Tibial artery (tissue), 4 donors: ENCODE measurements around the gene MMP20.

Source experiments
- DNase-seq, 2 donors: peaks; one replicate each; pipeline ENCODE4 v3.0.0-alpha.2; 2019
- H3K27ac ChIP-seq, 2 donors: fragments of 200-600 bp; sonication (generic) in 1 of 2; 1 replicate in 1 of 2; 2 replicates in 1 of 2; pipeline ENCODE4 v1.5.1; 2018 to 2019; ENCODE audit warnings: mild to moderate bottlenecking in 1 of 2
- H3K27me3 ChIP-seq, 2 donors: fragments of 200-600 bp; sonication (generic) in 1 of 2; one replicate each; pipeline versions ENCODE4 v1.5.1 to v1.6.0; 2016 to 2019
- H3K36me3 ChIP-seq, 3 donors: fragments of 200-600 bp; sonication (generic) in 2 of 3; one replicate each; pipeline ENCODE4 v1.5.1; 2016 to 2019; ENCODE audit warnings: mild to moderate bottlenecking in 2 of 3
- H3K4me1 ChIP-seq, 4 donors: fragments of 200-600 bp; sonication (generic) in 2 of 4; 1 replicate in 3 of 4; 2 replicates in 1 of 4; pipeline ENCODE4 v1.5.1; 2016 to 2019
- H3K4me3 ChIP-seq, 2 donors: fragments of 200-600 bp; sonication (generic) in 1 of 2; 1 replicate in 1 of 2; 2 replicates in 1 of 2; pipeline ENCODE4 v1.5.1; 2018 to 2019; ENCODE audit warnings: mild to moderate bottlenecking in 2 of 2
- H3K9me3 ChIP-seq, 3 donors: fragments of 200-600 bp; sonication (generic) in 1 of 3; one replicate each; pipeline ENCODE4 v1.5.1; 2016 to 2019
- intact Hi-C: fragments of 100-400 bp; cut with DNase I; formaldehyde crosslinking; loops from one replicate; pipeline ENCODE4 v1.15.0; 2023; ENCODE audit warnings: low total_unique reads
- TF ChIP-seq, protein P1 (sequence below), 2 experiments: fragments of 200-600 bp in 1 of 2; fragments of 450-650 bp in 1 of 2; IDR thresholded peaks; one replicate each; pipeline ENCODE4 v1.5.1; 2017 to 2019; ENCODE audit warnings: antibody characterized with exemption in 2 of 2, mild to moderate bottlenecking in 1 of 2, moderate library complexity in 1 of 2

Gene MMP20

DNA sequence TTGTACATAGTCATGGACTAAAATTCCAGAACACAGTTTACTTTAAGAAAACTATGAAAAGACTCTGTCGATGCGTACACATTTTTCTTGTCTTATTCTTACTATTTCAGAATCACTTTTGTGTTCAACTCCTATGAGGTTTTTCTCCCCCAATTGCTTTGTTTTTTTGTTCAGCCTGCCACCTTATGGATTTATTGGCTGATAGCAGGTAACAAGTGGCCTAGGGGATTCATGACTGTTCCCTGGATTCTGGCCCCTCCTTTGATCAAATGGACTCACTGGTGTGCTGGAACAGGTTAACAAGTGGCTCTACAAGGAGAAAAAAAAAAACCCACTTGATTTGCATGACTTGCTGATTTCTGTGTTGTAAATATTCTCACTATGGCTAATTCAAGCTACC is 10.6 kb downstream of the MMP20 start:
- no peak overlapping the region for H3K4me3 ChIP-seq
- TF ChIP-seq, protein P1, sequence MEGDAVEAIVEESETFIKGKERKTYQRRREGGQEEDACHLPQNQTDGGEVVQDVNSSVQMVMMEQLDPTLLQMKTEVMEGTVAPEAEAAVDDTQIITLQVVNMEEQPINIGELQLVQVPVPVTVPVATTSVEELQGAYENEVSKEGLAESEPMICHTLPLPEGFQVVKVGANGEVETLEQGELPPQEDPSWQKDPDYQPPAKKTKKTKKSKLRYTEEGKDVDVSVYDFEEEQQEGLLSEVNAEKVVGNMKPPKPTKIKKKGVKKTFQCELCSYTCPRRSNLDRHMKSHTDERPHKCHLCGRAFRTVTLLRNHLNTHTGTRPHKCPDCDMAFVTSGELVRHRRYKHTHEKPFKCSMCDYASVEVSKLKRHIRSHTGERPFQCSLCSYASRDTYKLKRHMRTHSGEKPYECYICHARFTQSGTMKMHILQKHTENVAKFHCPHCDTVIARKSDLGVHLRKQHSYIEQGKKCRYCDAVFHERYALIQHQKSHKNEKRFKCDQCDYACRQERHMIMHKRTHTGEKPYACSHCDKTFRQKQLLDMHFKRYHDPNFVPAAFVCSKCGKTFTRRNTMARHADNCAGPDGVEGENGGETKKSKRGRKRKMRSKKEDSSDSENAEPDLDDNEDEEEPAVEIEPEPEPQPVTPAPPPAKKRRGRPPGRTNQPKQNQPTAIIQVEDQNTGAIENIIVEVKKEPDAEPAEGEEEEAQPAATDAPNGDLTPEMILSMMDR (IDR thresholded peaks at IDR 0.05), result no peak
- no peaks in the 10 kb centered on the region for H3K36me3 ChIP-seq
- DNase-seq, result no peak
- no peaks in the 10 kb centered on the region for H3K9me3 ChIP-seq
- no peaks in the 10 kb centered on the region for H3K4me1 ChIP-seq
- H3K27me3 ChIP-seq, result no peaks in the 10 kb centered on the region
- no peak overlapping the region for H3K27ac ChIP-seq
- intact Hi-C loops, result loop anchor here (5.0 kb wide), 1 partner anchor 267 kb away; the partner anchor contains the start of gene BIRC2

DNA sequence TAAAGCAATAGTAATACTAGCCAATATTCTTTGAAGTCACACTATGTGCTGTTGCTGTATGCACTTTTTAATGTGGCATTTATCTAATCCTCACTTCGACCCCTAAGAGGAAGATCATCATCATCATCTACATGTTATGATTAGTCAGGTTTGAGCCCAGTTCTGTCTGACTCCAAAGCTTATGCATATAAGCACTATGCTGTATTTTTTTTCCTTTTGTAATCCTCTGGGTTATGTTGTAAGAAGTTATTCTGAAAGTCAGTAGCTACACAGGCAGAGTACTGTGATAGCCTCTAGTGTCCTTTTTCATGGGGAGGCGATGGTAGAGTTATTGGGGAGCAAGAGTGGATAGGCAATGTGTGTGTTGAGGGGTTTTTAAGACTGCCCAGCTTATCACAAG is 11.1 kb downstream of the MMP20 start:
- H3K4me1 ChIP-seq, result no peaks in the 10 kb centered on the region
- no peaks in the 10 kb centered on the region for H3K27me3 ChIP-seq
- H3K27ac ChIP-seq, result no peak overlapping the region
- no peaks in the 10 kb centered on the region for H3K36me3 ChIP-seq
- intact Hi-C loops, result loop anchor here (5.0 kb wide), 1 partner anchor 267 kb away; the partner anchor contains the start of gene BIRC2
- H3K9me3 ChIP-seq, result no peaks in the 10 kb centered on the region
- DNase-seq, result no peak
- H3K4me3 ChIP-seq, result no peak overlapping the region
- TF ChIP-seq, protein P1 (IDR thresholded peaks at IDR 0.05), result no peak

- Histone ChIP-seq H3K27me3 (no peaks in the 10 kb centered on the region), H3K9me3 (no peaks in the 10 kb centered on the region), H3K36me3 (no peaks in the 10 kb centered on the region), H3K4me3 (no peak overlapping the region), H3K4me1 (no peaks in the 10 kb centered on the region), H3K27ac (no peak overlapping the region)
- TF ChIP-seq, protein P1 (IDR thresholded peaks at IDR 0.05), result no peak
- DNase-seq, result no peak
- intact Hi-C loops, result loop anchor here (5.0 kb wide), 1 partner anchor 266 kb away; the partner anchor contains the start of gene BIRC2
These were observed 11.7 kb downstream of the MMP20 start for GRCh38 chr11:102613450-102613849.

- Histone ChIP-seq H3K4me1 (no peaks in the 10 kb centered on the region), H3K36me3 (no peaks in the 10 kb centered on the region), H3K4me3 (no peak overlapping the region), H3K27ac (no peak overlapping the region), H3K9me3 (no peaks in the 10 kb centered on the region), H3K27me3 (no peaks in the 10 kb centered on the region)
- TF ChIP-seq, protein P1 (IDR thresholded peaks at IDR 0.05), result no peak
- DNase-seq, result no peak
- intact Hi-C loops, result loop anchor here (5.0 kb wide), 1 partner anchor 264 kb away; the partner anchor contains the start of gene BIRC2
These were observed 13.8 kb downstream of the MMP20 start for GRCh38 chr11:102611291-102611690.

DNA sequence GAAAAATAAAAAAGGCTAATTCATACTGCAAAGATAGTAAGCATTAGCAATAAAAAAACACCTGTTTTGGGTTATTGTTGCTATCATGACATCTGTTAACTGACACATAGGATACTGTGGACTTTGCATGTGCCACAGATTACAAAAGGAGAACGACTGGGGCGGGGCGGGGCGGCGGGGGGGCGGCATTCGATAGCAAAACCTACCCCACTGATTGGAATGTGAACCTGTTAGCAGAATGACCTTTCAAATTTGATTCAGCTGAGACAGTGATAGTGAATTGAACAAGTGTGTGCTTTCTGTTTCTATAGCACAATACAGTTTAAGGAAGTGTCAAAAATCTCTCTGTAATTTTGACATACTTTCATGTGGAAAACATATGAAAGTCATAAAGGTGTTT is 14.9 kb downstream of the MMP20 start:
- Histone ChIP-seq H3K9me3 (no peaks in the 10 kb centered on the region), H3K4me3 (no peak overlapping the region), H3K36me3 (no peaks in the 10 kb centered on the region), H3K27me3 (no peaks in the 10 kb centered on the region), H3K4me1 (no peaks in the 10 kb centered on the region), H3K27ac (no peak overlapping the region)
- intact Hi-C loops, result loop anchor here (5.0 kb wide), 1 partner anchor 263 kb away; the partner anchor contains the start of gene BIRC2
- DNase-seq, result no peak
- TF ChIP-seq, protein P1 (IDR thresholded peaks at IDR 0.05), result no peak

- no peaks in the 10 kb centered on the region for H3K36me3 ChIP-seq
- H3K4me1 ChIP-seq, result no peaks in the 10 kb centered on the region
- no peaks in the 10 kb centered on the region for H3K27me3 ChIP-seq
- TF ChIP-seq, protein P1 (IDR thresholded peaks at IDR 0.05), result no peak
- intact Hi-C loops, result no loop called here
- H3K9me3 ChIP-seq, result no peaks in the 10 kb centered on the region
- DNase-seq, result no peak
- H3K4me3 ChIP-seq, result no peak overlapping the region
- H3K27ac ChIP-seq, result no peak overlapping the region
These were observed 16.4 kb downstream of the MMP20 start for GRCh38 chr11:102608699-102609098.
